Activated naive CD4-positive, alpha-beta T cell treated with anti-CD3 and anti-CD28 coated beads, Interleukin-2, amount 50 U/mL, for 72 hours (primary cell): ENCODE results near the gene DAPP1. TPM values are rescaled to one million over a fixed set of nuclear protein-coding genes. Genes with fewer than 3 reads are reported as not detected.
"Not testable (repeated sequence)": the region's sequence is repeated elsewhere in the genome, so short reads cannot be mapped to it uniquely, and the experiment has no call there.

Source experiments
- ATAC-seq, 2 donors: fragments of 150-1000 bp; cut with Tn5 transposase; 2 replicates each; pipeline ENCODE4 v1.10.0; 2021; ENCODE audit warnings: mild to moderate bottlenecking in 2 of 2, moderate library complexity in 2 of 2
- DNase-seq, 2 donors: peaks; one replicate each; pipeline ENCODE4 v3.0.0; 2021 to 2022; ENCODE audit warnings: low spot score in 2 of 2
- H3K27ac Mint-ChIP-seq, 2 donors: one replicate each; pipeline ENCODE4 v1.8.0; 2022; ENCODE audit warnings: mild to moderate bottlenecking in 2 of 2, mixed read lengths in 2 of 2
- H3K36me3 Mint-ChIP-seq, 2 donors: one replicate each; pipeline ENCODE4 v1.8.0; 2022; ENCODE audit warnings: mixed read lengths in 2 of 2
- H3K9me3 Mint-ChIP-seq, 2 donors: one replicate each; pipeline ENCODE4 v1.8.0; 2022; ENCODE audit warnings: mixed read lengths in 2 of 2
- total RNA-seq, 2 donors: library from RNA; stranded (reverse); gene quantifications; one replicate each; pipeline ENCODE4 v1.2.3, GENCODE V29; 2022

The DAPP1 gene
- 10 to 100 TPM; 43.3 to 66.9 TPM for total RNA-seq

- peaks cover 16 to 39% of the 10 kb centered on the region in 2 donors for H3K36me3 Mint-ChIP-seq
- H3K27ac Mint-ChIP-seq, result peak within 1 kb of the TSS; percentile 81 to 94
- ATAC-seq (peak; percentile 87 to 93), DNase-seq (peak; percentile 70 to 86)
- H3K9me3 Mint-ChIP-seq, result peaks cover 0 to 12% of the 10 kb centered on the region in 2 donors
Observed at GRCh38 chr4:99816545-99817308, at the start of gene DAPP1. DAPP1 (plus strand) TSS chr4:99816827; CDS start chr4:99816914, 87 bp downstream.

DNA sequence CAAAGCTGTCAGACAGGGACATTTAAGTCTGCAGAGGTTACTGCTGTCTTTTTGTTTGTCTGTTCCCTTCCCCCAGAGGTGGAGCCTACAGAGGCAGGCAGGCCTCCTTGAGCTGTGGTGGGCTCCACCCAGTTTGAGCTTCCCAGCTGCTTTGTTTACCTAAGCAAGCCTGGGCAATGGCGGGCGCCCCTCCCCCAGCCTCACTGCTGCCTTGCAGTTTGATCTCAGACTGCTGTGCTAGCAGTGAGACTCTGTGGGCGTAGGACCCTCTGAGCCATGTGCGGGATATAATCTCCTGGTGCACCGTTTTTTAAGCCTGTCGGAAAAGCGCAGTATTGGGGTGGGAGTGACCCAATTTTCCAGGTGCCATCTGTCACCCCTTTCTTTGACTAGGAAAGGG lies 45.8 kb upstream of the DAPP1 start:
- Mint-ChIP-seq H3K36me3 (peaks cover 4 to 17% of the 10 kb centered on the region in 2 donors), H3K9me3 (peaks cover 0 to 10% of the 10 kb centered on the region in 2 donors)
- H3K27ac Mint-ChIP-seq, DNase-seq, ATAC-seq: not testable (repeated sequence)

DNA sequence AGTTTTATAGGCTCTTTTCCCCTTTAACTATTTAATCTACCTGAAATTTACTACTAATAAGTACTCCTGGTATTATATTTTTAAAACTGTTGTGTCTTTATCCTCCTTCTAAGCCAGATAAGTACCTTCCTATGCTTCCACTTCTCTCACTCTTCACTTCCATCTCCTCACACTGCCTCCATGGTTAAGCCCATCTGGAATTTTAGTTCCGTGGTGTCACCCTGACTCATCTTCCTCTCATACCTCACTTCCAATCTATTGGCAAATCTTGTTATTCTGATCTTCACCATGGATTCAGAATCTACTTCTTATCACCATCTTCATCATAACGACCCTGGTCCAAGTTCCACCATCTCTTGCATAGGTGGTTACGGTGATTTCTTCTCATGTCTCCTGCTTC lies 32.7 kb upstream of the DAPP1 start:
- Mint-ChIP-seq H3K36me3 (no peaks in the 10 kb centered on the region), H3K27ac (no peak overlapping the region), H3K9me3 (no peaks in the 10 kb centered on the region)
- DNase-seq (no peak), ATAC-seq (no peak)

- Mint-ChIP-seq H3K27ac (no peak overlapping the region), H3K36me3 (no peaks in the 10 kb centered on the region), H3K9me3 (no peaks in the 10 kb centered on the region)
- ATAC-seq (no peak), DNase-seq (no peak)
Observed at GRCh38 chr4:99784842-99785241, 31.8 kb upstream of the DAPP1 start.

GRCh38 chr4:99790796-99791617 lies 25.6 kb upstream of the DAPP1 start:
- Mint-ChIP-seq H3K36me3 (no peaks in the 10 kb centered on the region), H3K9me3 (peaks cover 0 to 5% of the 10 kb centered on the region in 2 donors), H3K27ac (no peak overlapping the region)
- ATAC-seq, result no peak
- no peak for DNase-seq

DNA sequence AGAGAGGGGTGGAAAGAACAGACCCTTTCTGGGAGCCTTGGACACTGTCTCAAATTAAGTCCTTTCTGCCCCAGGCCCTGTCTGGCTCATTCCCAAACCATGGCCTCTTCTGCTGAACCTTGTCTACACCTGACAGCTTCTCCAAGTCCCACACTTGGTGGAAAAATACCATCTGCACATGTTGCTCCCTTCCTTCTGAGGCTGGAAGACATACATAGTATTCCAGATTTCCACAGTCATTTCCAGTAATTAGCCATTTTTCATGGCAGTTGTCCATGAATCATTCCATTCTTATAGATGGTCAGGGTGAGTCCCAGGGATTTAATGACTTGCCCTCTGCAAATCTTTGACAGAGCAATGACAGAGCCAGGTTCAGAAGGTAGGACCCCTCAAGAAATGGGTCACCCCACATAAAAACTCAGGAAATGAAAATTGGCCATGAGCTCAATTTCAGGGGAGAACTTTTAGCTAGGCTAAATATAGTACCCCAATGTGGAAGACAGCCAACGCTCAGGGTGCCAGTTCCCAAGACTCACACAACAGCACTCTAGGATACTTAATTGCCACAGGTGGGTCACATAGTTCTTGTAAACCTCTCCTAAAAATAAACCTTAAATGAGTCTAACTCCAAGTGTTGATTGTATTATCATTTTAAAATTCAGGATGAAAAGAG lies 16.2 kb upstream of the DAPP1 start:
- ATAC-seq, result no peak
- peaks cover 3 to 4% of the 10 kb centered on the region in 2 donors for H3K9me3 Mint-ChIP-seq
- H3K36me3 Mint-ChIP-seq, result peaks cover 0 to 4% of the 10 kb centered on the region in 2 donors
- no peak overlapping the region for H3K27ac Mint-ChIP-seq
- no peak for DNase-seq

DNA sequence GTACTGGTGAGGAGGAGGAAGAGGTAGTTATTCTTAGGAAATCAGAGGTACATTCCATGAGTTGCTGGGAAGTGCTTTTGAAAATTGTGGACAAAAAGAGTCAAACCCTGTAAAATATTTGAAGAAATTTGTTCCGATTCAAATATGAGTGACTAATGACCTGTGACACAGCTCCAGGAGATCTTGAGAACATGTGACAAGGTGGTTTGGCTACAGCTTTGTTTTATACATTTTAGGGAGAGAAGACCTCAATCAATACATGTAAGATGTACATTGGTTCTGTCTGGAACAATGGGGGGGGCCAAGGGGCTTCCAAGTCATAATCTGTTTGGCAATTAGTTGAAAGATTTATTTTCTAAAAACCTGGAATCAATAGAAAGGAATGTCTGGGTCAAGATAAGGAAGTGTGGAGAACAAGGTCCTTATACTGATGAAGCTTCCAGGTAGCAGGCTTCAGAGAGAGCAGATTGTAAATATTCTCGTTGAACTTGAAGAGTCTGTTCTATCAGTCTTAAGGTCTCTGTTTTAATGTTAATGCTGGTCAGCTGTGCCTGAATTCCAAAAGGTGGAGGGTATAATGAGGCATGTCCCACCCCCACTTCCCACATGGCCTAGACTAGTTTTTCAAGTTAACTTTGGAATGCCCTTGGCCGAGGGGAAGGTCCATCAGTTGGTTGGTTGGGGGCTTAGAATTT lies 15.5 kb upstream of the DAPP1 start:
- peaks cover 0 to 4% of the 10 kb centered on the region in 2 donors for H3K9me3 Mint-ChIP-seq
- no peak overlapping the region for H3K27ac Mint-ChIP-seq
- DNase-seq, result no peak
- peaks cover 0 to 4% of the 10 kb centered on the region in 2 donors for H3K36me3 Mint-ChIP-seq
- no peak for ATAC-seq

- no peaks in the 10 kb centered on the region for H3K9me3 Mint-ChIP-seq
- no peak for DNase-seq
- no peak overlapping the region for H3K27ac Mint-ChIP-seq
- H3K36me3 Mint-ChIP-seq, result peaks cover 0 to under 1% of the 10 kb centered on the region in 2 donors
- no peak for ATAC-seq
Observed at GRCh38 chr4:99803566-99804101, 13.0 kb upstream of the DAPP1 start.

GRCh38 chr4:99806545-99806944 lies 10.1 kb upstream of the DAPP1 start:
- ATAC-seq (no peak), DNase-seq (no peak)
- no peak overlapping the region for H3K27ac Mint-ChIP-seq
- no peaks in the 10 kb centered on the region for H3K9me3 Mint-ChIP-seq
- H3K36me3 Mint-ChIP-seq, result no peaks in the 10 kb centered on the region

- peaks cover 0 to 5% of the 10 kb centered on the region in 2 donors for H3K9me3 Mint-ChIP-seq
- peak overlapping the region in 1 of 2 donors; percentile 55 for H3K27ac Mint-ChIP-seq
- ATAC-seq (no peak), DNase-seq (no peak)
- H3K36me3 Mint-ChIP-seq, result peaks cover 0 to 4% of the 10 kb centered on the region in 2 donors
Observed at GRCh38 chr4:99807666-99808065, 9.0 kb upstream of the DAPP1 start.

DNA sequence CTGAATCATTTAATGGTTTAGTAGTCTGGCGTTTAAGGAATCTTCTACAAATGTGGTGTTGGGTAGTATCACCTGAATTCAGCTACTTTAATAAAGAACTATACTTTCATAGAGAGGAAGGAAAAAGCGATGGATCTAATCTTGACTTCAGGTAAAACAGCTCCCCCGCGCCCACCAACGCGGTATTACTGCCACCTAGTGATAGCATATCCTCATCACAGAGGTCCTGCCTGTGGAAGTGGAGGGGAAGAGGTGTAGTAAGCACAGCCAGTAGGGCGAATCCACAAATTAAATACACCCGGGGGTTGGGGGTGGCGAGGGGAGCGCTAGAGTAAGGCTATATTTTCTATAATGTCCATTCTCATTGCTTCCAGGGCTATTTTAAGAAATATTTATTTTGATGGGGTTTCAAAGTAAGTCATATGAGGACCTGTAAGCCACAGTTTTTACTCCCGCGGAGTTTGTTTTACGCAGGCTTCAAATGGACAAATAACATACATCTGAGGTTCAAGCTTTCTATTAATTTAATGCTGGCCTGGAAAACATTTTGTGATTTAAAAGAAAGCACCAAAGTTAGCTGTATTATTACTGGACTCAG lies 8.3 kb upstream of the DAPP1 start:
- Mint-ChIP-seq H3K27ac (no peak overlapping the region), H3K36me3 (peaks cover 0 to 4% of the 10 kb centered on the region in 2 donors), H3K9me3 (peaks cover 0 to 12% of the 10 kb centered on the region in 2 donors)
- ATAC-seq (peak; percentile 90 to 92), DNase-seq (peak; percentile 63 to 77)

DNA sequence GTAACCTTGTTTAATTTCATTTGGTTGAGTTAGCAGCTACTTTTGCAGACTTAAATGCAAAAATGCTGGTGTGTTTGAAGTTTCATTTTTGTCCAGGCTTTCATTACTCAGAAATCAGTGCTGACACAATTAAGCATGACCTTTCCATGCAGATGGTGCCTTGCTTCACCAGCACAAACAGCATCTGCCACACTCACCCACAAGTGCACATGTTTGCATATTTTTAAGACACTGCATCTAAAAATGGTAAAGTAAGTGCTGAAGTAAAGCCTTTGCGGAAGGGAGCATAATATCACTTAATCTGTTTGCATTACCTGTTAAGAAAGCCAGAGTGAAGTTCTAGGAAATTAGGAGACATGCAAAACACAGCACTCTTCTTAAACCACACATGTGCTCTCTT lies 7.3 kb upstream of the DAPP1 start:
- Mint-ChIP-seq H3K9me3 (peaks cover 0 to 12% of the 10 kb centered on the region in 2 donors), H3K36me3 (peaks cover 0 to 4% of the 10 kb centered on the region in 2 donors), H3K27ac (no peak overlapping the region)
- no peak for DNase-seq
- ATAC-seq, result no peak

DNA sequence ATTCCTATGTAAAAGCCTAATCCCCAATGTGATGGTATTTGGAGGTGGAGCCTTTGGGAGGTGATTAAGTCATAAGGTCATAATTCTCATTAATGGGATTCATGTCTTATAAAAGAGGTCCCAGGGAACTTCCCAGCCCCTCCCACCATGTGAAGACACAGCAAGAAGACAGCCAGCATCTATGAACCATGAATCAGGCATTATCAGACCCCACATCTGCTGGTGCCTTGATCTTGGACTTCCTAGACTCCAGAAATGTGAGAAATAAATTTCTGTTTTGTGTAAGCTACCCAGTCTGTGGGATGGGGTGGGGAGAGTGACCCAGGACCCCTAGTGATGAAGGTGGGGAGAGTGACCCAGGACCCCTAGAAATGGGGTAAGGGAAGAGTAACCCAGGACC lies 6.1 kb upstream of the DAPP1 start:
- Mint-ChIP-seq H3K27ac (no peak overlapping the region), H3K9me3 (peaks cover 0 to 12% of the 10 kb centered on the region in 2 donors), H3K36me3 (peaks cover 0 to 4% of the 10 kb centered on the region in 2 donors)
- DNase-seq, result no peak
- no peak for ATAC-seq

GRCh38 chr4:99811117-99811516 lies 5.5 kb upstream of the DAPP1 start:
- peaks cover 0 to 4% of the 10 kb centered on the region in 2 donors for H3K36me3 Mint-ChIP-seq
- ATAC-seq, result no peak
- no peak for DNase-seq
- H3K27ac Mint-ChIP-seq, result no peak overlapping the region
- H3K9me3 Mint-ChIP-seq, result peaks cover 0 to 12% of the 10 kb centered on the region in 2 donors

GRCh38 chr4:99811850-99812249 lies 4.8 kb upstream of the DAPP1 start:
- peak in 1 of 2 donors; percentile 72 for DNase-seq
- no peak overlapping the region for H3K27ac Mint-ChIP-seq
- no peak for ATAC-seq
- peaks cover 2 to 7% of the 10 kb centered on the region in 2 donors for H3K36me3 Mint-ChIP-seq
- peaks cover 0 to 12% of the 10 kb centered on the region in 2 donors for H3K9me3 Mint-ChIP-seq

DNA sequence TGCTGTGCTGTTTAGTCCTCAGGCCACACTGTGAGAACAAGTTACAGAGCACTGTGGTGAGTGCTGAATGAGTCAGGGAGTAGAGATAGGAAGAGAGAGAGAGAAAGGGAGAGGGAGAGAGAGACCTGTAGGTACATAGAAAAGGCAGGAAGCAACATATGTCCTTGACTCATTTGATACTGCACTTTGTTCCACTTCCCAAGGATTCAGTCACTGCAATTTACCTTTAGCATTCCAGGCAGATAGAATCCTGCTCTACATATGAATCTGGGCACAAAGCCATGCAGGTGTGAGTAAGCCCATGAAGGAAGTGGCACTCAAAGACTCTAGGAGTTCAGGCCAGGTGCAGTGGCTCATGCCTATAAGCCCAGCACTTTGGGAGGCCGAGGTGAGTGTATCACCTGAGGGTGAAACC lies 1.0 kb upstream of the DAPP1 start:
- DNase-seq, result no peak
- Mint-ChIP-seq H3K9me3 (peaks cover 0 to 12% of the 10 kb centered on the region in 2 donors), H3K27ac (peak overlapping the region; percentile 46 to 94), H3K36me3 (peaks cover 16 to 35% of the 10 kb centered on the region in 2 donors)
- ATAC-seq, result peak; percentile 54 to 62
